NCI-H1092 treated with DMSO at 0.1 percent for 48 hours (cell line): ENCODE data around the gene CHIT1.

Source experiments
- DNase-seq: peaks from one replicate; lab custom pipeline; 2025; lab: John Stamatoyannopoulos, UW

The CHIT1 gene

DNA sequence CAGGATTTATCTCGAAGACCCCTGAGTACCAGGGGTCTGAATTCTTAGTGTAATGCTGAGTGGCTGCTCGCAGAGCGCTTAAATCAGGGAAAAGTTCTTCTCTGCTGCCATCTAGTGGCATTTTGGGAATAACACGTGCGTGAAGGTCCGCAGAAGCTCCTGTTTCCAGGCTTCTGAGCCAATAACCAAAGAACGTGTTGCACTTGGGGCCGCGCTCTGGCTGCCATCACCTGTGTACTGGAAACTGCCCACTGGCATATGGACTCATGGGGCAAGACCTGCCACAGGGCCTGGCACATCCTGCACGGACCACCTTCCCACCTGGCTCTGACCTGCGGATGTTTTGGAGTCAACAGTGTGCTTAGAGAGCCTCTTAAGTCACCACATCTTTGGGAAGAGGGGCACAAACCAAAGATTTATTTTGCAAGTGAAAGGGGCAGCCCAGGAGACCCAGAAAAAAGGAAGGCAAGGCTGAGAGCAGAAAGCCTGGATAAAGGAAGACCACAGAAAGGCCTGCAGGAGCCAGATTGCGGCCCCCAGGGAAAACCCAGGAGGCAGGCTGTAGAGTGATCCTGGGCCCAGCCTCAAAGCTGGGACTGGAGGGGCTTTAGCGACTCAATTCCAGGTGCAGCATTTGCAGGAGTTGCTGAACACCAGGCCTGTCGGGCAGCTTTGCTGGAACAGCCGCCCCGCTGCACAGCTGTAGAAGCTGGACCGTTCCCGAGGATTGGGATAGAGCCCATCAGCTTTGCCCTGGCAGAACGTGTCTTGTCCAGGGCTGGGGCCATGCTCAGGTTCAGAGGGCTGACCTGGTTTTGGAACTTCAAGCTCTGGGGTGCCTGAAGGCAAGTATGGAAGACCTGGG is 13.0 kb downstream of the CHIT1 start:
- DNase-seq, result peak; percentile 82

DNA sequence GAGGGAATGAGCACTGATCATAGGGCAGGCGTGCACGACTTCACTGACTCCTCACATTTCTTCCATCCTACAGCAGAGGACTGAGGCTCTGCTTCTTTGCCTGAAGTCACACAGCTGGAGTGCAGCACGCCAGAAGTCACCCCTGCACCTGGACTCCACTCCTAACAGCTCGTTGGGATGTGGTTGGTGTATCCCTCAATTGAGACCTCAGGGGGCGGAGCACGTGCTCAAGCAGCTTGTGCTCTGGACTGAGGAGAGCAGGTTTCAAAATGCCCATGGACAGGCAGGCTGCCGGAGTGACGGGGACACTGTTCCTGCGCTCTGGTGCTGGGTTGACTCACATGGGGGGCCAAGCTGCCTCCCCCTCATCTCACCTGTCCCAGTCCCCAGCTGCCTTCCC is 13.9 kb downstream of the CHIT1 start:
- DNase-seq, result no peak

DNA sequence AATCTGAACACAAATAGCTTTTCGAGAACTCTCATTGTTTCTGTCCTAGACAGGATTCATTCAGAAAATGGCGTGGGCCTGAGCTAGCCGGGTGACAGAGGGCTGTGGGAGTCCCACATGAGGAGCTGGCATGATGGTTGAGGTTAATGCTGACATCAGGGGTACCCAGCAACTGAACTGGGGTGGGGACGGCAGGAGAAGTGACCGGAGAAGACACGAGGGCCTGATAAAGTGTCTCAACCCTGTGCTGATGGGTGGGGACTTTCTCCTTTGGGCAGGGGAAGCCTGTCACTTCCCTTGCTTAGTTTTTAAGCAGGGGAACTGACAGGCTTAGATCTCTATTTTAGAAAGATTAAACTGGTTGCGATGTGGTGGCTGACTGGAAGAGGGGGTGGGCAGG is 14.6 kb downstream of the CHIT1 start:
- no peak for DNase-seq

DNA sequence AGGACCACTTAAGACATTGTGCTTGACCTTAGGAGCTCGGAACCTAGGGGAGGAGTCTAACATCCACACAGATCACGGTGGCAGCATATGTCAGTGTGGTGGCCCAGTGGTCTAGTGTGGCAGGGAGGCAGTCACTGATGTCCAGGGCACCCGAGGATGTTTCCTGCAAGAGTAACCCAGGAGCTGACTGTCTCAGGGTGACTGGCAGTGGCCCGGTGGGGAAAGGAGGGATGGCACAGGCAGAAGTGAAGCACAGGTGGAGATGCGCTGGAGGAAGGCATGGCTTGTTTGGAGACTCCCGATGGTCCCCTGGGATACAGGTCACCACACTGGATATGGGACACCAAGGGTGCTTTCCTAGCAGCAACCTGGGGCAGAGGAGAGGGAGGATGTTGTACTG is 16.3 kb downstream of the CHIT1 start:
- DNase-seq, result no peak

DNA sequence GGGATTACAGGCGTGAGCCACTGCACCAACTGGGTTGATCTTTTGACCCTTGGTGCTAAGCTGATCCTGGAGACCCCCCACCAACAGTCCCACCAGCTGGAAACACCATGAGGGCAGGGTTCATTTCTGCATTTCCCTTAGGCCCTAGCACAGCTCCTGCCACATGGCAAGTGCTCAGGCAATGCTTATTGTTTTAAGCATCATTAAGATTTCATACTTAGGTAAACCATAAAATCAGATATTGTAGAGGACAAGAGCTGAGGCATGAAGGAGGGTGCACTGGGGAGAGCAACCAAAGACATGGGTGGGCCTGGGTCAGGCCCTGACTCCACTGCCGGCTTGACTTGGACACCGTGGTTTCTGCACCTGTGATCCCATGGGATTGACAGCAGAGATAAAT is 17.7 kb downstream of the CHIT1 start:
- DNase-seq, result no peak

DNA sequence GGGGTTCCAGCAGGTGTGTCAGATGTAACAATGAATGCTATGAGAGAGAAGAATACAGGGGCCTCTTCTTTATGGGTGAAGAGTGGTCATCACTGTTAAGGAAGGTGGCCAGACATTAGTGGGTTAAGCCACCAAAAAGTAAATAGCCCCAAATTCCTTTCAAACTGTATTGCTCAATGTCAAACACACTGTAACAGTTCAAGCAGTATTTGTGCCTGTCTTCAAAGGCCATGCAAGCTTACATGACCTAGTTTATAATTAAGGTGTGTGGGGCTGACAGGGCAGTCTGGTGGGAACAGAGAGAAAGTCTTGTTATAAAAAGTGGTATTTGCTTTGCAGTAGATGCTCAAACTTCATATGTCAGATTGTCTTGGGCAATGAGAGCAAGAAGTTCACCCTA is 18.5 kb downstream of the CHIT1 start:
- DNase-seq, result no peak

- DNase-seq, result no peak
These were observed 19.1 kb downstream of the CHIT1 start for GRCh38 chr1:203210350-203210749.

- no peak for DNase-seq
These were observed 21.3 kb downstream of the CHIT1 start for GRCh38 chr1:203208181-203208580.

GRCh38 chr1:203207751-203208150 is 21.7 kb downstream of the CHIT1 start:
- no peak for DNase-seq

GRCh38 chr1:203206129-203206687 is 23.3 kb downstream of the CHIT1 start:
- DNase-seq, result no peak

DNA sequence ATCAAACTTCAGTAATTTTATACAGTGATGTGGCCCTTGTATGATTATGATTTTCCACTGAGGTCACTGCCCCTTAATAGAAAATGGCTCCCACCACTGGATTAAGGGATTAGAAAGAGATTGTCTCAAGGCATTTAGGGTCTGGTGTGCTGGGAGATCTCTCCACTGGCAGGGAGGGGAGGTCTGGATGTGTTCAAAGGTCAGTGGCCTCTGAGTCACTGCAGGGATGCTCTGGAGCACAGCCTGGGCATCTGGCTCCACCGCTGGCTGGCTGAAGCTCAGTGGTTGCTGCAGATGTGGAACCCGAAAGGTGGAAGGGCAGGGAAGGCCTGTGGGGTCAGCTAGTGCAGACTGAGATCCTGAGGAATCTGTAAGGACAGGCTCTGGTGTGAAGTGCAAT is 24.7 kb downstream of the CHIT1 start:
- DNase-seq, result no peak

GRCh38 chr1:203202431-203203245 is 26.8 kb downstream of the CHIT1 start:
- no peak for DNase-seq

GRCh38 chr1:203201516-203202205 is 27.8 kb downstream of the CHIT1 start:
- no peak for DNase-seq

DNA sequence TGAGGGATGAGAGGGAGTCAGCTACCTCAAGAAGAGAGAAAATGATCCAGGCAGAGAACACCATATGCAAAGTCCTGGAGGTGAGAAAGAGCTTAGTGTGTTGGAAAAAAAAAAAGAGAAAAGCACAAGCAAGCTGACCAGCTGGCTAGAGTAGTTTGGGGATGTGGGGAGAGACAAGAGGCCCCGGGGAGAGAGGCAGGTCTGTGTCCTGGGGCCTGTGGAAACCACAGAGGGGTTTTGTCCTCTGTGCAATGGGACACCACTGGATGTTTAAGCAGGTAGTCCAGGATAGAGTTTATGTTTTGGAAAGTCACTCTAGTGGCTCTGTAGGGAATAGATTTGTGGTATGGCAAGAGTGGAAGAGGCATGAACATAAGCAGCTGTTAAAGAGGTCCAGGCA is 28.6 kb downstream of the CHIT1 start:
- DNase-seq, result no peak

GRCh38 chr1:203199816-203200571 is 29.5 kb downstream of the CHIT1 start:
- DNase-seq, result no peak

DNA sequence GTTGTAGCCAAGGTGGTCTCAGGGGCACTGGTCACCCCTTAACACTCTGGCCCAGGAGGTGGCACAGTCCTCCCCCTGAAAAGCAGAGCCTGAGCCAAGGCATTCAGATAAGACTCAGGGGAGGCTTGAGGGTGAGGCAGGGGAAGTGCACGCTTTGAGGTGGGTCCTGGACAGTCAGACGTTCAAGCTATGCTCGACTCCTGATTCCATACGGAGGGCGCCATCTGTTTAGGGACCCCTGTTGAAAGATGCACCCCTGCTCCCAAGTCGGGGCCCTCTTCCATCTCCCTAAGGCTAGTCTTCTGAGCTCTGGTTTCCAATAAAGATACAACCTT is 30.0 kb downstream of the CHIT1 start:
- DNase-seq, result no peak

DNA sequence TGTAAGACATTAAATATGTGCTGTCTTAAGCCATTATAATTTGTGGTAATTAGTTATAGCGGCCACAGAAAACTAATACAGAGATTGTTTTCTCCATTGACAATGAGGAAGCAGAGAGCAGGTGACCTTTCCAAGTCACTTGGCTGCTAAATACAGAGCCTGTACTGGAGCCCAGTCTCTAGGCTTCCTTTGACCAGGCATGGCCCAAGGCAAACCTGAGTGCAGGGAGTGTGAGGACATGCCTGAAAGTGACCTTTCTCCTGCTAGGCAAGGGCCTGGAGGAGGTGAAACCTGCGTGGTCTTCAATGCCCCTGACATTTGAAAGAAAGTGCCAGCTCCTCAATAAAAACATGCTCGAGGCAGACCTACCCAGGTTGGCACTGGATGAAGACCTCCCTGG is 30.5 kb downstream of the CHIT1 start:
- no peak for DNase-seq

DNA sequence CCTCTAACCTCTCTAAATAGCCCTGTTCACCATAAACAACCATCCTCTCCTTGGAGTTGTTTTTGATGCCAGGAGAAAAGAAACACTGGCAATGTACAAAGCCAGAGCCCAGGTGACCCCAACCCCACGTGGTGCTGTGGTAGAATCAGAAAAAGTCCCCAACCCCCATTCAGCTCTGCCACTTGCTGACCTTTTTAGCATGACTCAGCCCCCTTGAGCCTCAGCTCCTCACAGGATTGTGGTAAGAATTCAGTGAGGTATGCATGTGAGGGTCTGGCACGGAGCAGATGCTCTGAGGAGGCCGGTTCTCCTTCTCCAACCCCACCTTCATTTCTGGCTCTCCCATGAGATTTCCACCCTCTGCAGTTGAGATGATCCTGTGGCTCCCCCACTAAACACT is 31.8 kb downstream of the CHIT1 start:
- DNase-seq, result no peak

DNA sequence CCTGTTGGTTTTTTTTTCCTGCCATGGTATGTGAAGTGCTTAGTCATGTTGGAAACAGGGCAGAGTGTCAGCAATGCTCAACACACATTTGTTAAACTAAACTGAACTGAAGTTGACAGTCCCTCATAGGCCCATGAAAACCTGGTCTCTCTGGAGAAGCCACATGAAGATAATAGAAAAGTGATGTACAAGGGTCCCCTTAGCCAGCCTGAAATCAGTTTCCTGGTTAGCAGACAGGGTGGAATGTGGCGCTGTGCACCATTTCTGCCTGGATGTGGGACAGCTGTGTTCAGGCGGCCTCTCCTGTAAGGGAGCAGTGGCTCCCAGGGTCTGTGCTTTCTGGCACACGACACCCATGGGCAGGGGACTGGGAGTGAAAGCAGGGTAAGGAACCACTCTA is 33.1 kb downstream of the CHIT1 start:
- no peak for DNase-seq

DNA sequence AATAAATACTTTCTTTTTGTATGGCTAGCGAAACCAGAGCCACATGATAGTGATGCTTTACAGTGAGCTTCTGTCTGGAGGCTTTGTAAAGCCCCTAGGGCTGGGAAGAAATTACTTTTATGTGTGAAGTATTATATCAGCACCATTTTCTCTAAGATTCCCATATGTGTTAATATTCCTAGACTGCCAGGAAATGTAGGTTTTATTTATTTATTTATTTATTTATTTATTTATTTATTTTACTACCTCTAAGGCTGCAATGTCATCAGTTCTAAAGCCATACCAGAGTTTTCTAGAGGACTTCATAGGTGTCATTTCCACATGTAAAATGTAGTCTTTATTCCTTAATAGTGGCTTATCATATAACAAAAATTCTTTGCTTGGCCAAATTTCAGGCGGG is 38.5 kb downstream of the CHIT1 start:
- DNase-seq, result no peak

DNA sequence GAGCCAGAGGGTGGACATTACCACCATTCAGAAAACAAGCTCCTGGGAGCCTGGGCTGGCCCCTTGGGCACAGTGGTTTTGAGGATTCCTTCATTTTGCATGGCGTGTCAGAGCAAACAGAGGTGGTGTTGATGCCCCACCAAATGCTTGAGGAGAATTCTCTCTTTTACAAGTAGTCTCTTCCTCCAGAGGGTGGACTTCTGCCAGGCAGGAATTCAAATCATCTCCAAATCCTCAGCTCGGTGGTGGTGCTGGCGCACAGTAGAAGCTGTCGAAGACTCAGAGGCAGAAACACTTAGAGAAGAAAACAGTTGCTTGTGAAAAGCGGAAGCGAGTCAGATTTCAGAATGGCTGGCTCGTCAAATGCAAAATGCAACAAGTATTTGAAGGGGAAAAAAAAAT is 39.5 kb downstream of the CHIT1 start:
- DNase-seq, result no peak

DNA sequence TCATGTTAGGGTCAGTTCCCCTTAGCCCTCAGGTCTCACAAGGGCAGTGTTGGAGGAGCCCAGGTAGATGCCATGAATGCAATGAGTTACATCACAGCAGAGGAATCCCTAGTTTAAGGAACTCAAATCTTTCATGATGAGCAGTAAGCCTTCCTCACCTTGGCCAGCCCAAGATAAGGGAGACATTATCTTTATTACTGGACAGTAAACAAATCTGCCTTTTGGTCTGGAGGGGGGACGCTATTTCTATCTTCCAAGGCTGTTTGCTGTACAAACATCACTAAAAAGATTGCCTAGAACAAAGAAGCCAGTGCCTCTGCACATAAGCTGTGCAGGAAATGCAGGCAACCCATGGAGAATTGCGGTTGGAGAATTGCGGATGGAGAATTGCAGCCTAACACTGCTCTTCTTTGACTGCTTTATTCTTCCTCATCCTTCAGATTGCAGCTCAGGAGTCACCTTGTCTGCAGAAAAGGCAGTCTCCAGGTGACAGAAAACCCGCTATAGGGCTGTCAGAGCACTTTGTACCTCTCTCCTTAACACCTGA is 40.7 kb downstream of the CHIT1 start:
- no peak for DNase-seq
